Panc1 (cell line): ENCODE measurements around the gene GALNT15. TPM values are rescaled to one million over a fixed set of nuclear protein-coding genes. Genes with fewer than 3 reads are reported as not detected.

Source experiments
- ATAC-seq: fragments of 200-7000 bp; cut with Tn5 transposase; 2 replicates; pipeline ENCODE4 v1.9.1; 2020; ENCODE audit warnings: mild to moderate bottlenecking, moderate library complexity
- BruUV-seq: library from RNA; stranded (reverse); fragments of 400-500 nt; replicated peaks from 2 replicates; lab custom pipeline; 2021; lab: Mats Ljungman, UMichigan
- CTCF ChIA-PET: fragments of 300-600 bp; sonication (Branson Sonifier 250); formaldehyde crosslinking; loops from one replicate; lab custom pipeline; 2022; ENCODE audit warnings: antibody characterized with exemption; lab: Charles Lee
- POLR2A ChIA-PET: fragments of 300-600 bp; sonication (Branson Sonifier 250); formaldehyde crosslinking; loops from one replicate; lab custom pipeline; 2022; ENCODE audit warnings: antibody characterized with exemption; lab: Charles Lee
- DNase-seq: peaks from one replicate; pipeline ENCODE4 v3.0.0-alpha.2; 2010; ENCODE audit warnings: low read depth, low spot score
- H3K27ac ChIP-seq: 2 replicates; pipeline ENCODE4 v1.5.1; 2011; ENCODE audit warnings: mild to moderate bottlenecking, low read length, inconsistent platforms
- H3K27me3 ChIP-seq: fragments of 200-500 bp; sonication (Bioruptor generic); 2 replicates; pipeline ENCODE4 v1.6.0; 2014; ENCODE audit warnings: low read length, inconsistent platforms; ENCODE audit not compliant: control insufficient read depth, insufficient read depth
- H3K36me3 ChIP-seq: fragments of 200-500 bp; sonication (Bioruptor generic); 2 replicates; pipeline ENCODE4 v1.5.1; 2014; ENCODE audit warnings: inconsistent platforms, mild to moderate bottlenecking, low read length, moderate library complexity; ENCODE audit not compliant: control insufficient read depth, insufficient read depth
- H3K4me1 ChIP-seq: 2 replicates; pipeline ENCODE4 v1.5.1; 2011; ENCODE audit warnings: inconsistent platforms, mild to moderate bottlenecking, low read length, moderate library complexity; ENCODE audit not compliant: control insufficient read depth, insufficient read depth
- H3K4me3 ChIP-seq, 2 experiments: 2 replicates each; pipeline ENCODE4 v1.5.1; 2011 to 2012; ENCODE audit warnings: low read depth in 2 of 2, low read length in 2 of 2, mild to moderate bottlenecking in 2 of 2, inconsistent platforms in 1 of 2, moderate library complexity in 1 of 2
- H3K9me3 ChIP-seq: fragments of 200-500 bp; sonication (Bioruptor generic); 2 replicates; pipeline ENCODE4 v1.5.1; 2014; ENCODE audit warnings: low read depth, mild to moderate bottlenecking, inconsistent platforms, low read length, moderate library complexity; ENCODE audit not compliant: control insufficient read depth, insufficient read depth
- POLR2AphosphoS5 ChIP-seq: IDR thresholded peaks from 2 replicates; pipeline ENCODE4 v1.6.1; 2012; ENCODE audit warnings: mild to moderate bottlenecking, low read depth, low read length, moderate library complexity
- SIN3A ChIP-seq: IDR thresholded peaks from 2 replicates; pipeline ENCODE4 v1.6.1; 2012; ENCODE audit warnings: low read depth, mild to moderate bottlenecking, low read length, moderate library complexity, borderline replicate concordance; ENCODE audit not compliant: insufficient read depth
- TCF7L2 ChIP-seq: IDR thresholded peaks from 2 replicates; pipeline ENCODE4 v1.6.1; 2011; ENCODE audit warnings: mild to moderate bottlenecking, low read depth, low read length, inconsistent platforms
- in situ Hi-C: cut with HindIII; loops from 2 replicates; pipeline ENCODE4 v1.10.0; 2016; ENCODE audit warnings: low sequenced_read_pairs, low pct_unique_long_range_greater_than_20kb
- intact Hi-C: fragments of 100-400 bp; cut with micrococcal nuclease; formaldehyde crosslinking; loops from one replicate; pipeline ENCODE4 v1.10.0; 2022; ENCODE audit not compliant: unreplicated experiment
- total RNA-seq: library from RNA; stranded (reverse); gene quantifications from one replicate; pipeline ENCODE4 v1.2.1, GENCODE V29; 2021; ENCODE audit not compliant: unreplicated experiment
- TF ChIP-seq, protein P1 (sequence below), 2 experiments: IDR thresholded peaks; 2 replicates each; pipeline ENCODE4 v1.6.1; 2011 to 2012; ENCODE audit warnings: low read depth in 2 of 2, control low read depth in 1 of 2, low read length in 1 of 2, mild to moderate bottlenecking in 1 of 2, moderate library complexity in 1 of 2; ENCODE audit not compliant: insufficient read depth in 1 of 2
- TF ChIP-seq, protein P2 (sequence below): fragments of 450-650 bp; IDR thresholded peaks from 2 replicates; pipeline ENCODE4 v1.5.1; 2017; ENCODE audit warnings: mild to moderate bottlenecking

Gene GALNT15
- total RNA-seq, 1 experiment from 2014 or later: 0.10 TPM

DNA sequence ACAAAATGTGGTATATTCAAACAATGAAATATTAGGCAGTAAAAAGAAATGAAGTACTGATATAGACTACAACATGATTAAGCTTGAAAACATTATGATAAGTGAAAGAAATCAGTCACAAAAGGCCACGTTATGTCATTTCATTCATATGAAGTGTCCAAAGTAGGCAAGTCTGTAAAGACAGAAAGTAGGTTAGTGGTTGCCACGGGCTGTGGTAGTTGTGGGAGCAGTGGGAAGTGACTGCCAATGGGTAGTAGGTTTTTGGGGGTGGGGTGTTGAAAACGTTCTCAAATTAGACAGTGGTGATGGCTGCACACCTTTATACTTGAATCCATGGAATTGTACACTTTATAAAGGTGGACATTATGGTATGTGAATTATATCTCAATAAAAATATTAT is 12.1 kb downstream of the GALNT15 start:
- Histone ChIP-seq H3K4me3 (no peak overlapping the region), H3K36me3 (no peaks in the 10 kb centered on the region), H3K9me3 (no peaks in the 10 kb centered on the region), H3K27me3 (no peaks in the 10 kb centered on the region), H3K4me1 (no peaks in the 10 kb centered on the region), H3K27ac (no peak overlapping the region)
- intact Hi-C loops (loop anchor here (10.0 kb wide), 1 partner anchor 58 kb away; no protein-coding TSS in a partner anchor), in situ Hi-C loops (no loop called here)
- POLR2A ChIA-PET: no interaction called here
- no TSS peak for BruUV-seq
- CTCF ChIA-PET: no interaction called here
- ATAC-seq: no peak
- DNase-seq: no peak
- TF ChIP-seq, protein P1, sequence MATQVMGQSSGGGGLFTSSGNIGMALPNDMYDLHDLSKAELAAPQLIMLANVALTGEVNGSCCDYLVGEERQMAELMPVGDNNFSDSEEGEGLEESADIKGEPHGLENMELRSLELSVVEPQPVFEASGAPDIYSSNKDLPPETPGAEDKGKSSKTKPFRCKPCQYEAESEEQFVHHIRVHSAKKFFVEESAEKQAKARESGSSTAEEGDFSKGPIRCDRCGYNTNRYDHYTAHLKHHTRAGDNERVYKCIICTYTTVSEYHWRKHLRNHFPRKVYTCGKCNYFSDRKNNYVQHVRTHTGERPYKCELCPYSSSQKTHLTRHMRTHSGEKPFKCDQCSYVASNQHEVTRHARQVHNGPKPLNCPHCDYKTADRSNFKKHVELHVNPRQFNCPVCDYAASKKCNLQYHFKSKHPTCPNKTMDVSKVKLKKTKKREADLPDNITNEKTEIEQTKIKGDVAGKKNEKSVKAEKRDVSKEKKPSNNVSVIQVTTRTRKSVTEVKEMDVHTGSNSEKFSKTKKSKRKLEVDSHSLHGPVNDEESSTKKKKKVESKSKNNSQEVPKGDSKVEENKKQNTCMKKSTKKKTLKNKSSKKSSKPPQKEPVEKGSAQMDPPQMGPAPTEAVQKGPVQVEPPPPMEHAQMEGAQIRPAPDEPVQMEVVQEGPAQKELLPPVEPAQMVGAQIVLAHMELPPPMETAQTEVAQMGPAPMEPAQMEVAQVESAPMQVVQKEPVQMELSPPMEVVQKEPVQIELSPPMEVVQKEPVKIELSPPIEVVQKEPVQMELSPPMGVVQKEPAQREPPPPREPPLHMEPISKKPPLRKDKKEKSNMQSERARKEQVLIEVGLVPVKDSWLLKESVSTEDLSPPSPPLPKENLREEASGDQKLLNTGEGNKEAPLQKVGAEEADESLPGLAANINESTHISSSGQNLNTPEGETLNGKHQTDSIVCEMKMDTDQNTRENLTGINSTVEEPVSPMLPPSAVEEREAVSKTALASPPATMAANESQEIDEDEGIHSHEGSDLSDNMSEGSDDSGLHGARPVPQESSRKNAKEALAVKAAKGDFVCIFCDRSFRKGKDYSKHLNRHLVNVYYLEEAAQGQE (IDR thresholded peaks at IDR 0.05; ENCODE audit: insufficient read depth in 1 of 2, low read depth in 2 of 2, low read length in 1 of 2): no peak
- TF ChIP-seq SIN3A (no peak), TCF7L2 (no peak), POLR2AphosphoS5 (no peak)
- TF ChIP-seq, protein P2, sequence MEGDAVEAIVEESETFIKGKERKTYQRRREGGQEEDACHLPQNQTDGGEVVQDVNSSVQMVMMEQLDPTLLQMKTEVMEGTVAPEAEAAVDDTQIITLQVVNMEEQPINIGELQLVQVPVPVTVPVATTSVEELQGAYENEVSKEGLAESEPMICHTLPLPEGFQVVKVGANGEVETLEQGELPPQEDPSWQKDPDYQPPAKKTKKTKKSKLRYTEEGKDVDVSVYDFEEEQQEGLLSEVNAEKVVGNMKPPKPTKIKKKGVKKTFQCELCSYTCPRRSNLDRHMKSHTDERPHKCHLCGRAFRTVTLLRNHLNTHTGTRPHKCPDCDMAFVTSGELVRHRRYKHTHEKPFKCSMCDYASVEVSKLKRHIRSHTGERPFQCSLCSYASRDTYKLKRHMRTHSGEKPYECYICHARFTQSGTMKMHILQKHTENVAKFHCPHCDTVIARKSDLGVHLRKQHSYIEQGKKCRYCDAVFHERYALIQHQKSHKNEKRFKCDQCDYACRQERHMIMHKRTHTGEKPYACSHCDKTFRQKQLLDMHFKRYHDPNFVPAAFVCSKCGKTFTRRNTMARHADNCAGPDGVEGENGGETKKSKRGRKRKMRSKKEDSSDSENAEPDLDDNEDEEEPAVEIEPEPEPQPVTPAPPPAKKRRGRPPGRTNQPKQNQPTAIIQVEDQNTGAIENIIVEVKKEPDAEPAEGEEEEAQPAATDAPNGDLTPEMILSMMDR: no peak

DNA sequence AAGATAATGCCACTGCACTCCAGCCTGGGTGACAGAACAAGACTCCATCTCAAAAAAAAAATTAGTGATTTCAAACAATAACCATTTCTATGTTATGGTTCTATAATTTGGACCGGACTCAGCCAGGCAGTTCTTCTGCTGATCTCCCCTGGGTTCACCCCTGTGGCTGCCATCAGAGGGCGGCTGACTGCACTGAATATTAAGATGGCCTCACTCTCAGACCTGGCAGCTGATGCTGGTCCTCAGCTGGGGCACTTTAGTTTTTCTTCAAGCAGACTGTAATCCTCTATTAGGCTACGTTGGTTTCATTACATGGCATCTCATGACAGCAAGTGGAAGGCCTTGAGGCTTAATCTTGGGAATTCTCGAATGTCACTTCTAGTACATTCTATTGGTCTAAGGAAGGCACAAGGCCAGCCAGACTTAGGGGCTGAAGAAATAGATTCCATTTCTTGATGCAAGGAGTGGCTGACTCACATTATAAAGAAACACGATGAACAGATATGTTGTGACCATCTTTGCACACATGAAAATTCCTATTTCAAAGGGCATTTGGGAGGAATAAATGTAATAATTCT is 12.8 kb downstream of the GALNT15 start:
- DNase-seq (no peak), ATAC-seq (no peak)
- TF ChIP-seq POLR2AphosphoS5 (no peak), SIN3A (no peak), TCF7L2 (no peak)
- TF ChIP-seq, protein P2: no peak
- TF ChIP-seq, protein P1 (IDR thresholded peaks at IDR 0.05; ENCODE audit: insufficient read depth in 1 of 2, low read depth in 2 of 2, low read length in 1 of 2): no peak
- ChIA-PET POLR2A (no interaction called here), CTCF (no interaction called here)
- Histone ChIP-seq H3K4me3 (no peak overlapping the region), H3K27ac (no peak overlapping the region), H3K4me1 (no peaks in the 10 kb centered on the region), H3K27me3 (no peaks in the 10 kb centered on the region), H3K9me3 (no peaks in the 10 kb centered on the region), H3K36me3 (no peaks in the 10 kb centered on the region)
- in situ Hi-C loops: no loop called here
- intact Hi-C loops: loop anchor here (10.0 kb wide), 1 partner anchor 57 kb away; no protein-coding TSS in a partner anchor
- BruUV-seq: no TSS peak
